T-helper 2 cell treated with Interferon-gamma antibody and Interleukin-4, amounts not matched to agents 5 μg/mL and 100 μg/mL, for 36 hours (primary cell): ENCODE results near the gene SLC8B1.

Experiments used
- DNase-seq: peaks from one replicate; pipeline ENCODE4 v3.0.0; 2021; ENCODE audit warnings: low spot score
- H3K27ac Mint-ChIP-seq: one replicate; pipeline ENCODE4 v1.8.0; 2021; ENCODE audit warnings: mild to moderate bottlenecking, mixed read lengths
- H3K27me3 Mint-ChIP-seq: one replicate; pipeline ENCODE4 v1.8.0; 2021; ENCODE audit warnings: low read depth, mixed read lengths
- H3K36me3 Mint-ChIP-seq: one replicate; pipeline ENCODE4 v1.8.0; 2021; ENCODE audit warnings: low read depth, mixed read lengths
- H3K4me1 Mint-ChIP-seq: one replicate; pipeline ENCODE4 v1.8.0; 2021; ENCODE audit warnings: low read depth, mixed read lengths
- H3K4me3 Mint-ChIP-seq: one replicate; pipeline ENCODE4 v1.8.0; 2022; ENCODE audit warnings: mild to moderate bottlenecking, moderate library complexity, mixed read lengths
- H3K9me3 Mint-ChIP-seq: one replicate; pipeline ENCODE4 v1.8.0; 2021; ENCODE audit warnings: mixed read lengths

Gene SLC8B1

DNA sequence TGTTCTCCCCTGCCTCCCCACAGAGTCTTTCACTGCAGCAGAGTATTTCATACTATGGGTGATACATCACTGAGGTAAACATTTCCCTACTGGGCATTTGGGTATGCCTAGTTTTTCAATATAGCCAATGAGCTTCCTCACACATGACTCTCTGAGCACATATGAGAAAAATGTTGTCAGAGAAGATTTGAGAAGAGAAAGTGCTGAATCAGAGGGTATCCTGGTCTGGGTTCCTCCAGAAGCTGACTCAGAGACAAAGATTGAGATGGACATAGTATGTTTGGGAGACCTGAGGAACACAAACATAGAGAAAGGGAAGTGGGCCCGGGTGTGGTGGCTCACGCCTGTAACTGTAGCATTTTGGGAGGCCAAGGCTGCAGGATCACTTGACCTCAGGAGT, 12.6 kb downstream of the SLC8B1 start:
- Mint-ChIP-seq H3K4me3 (no peak overlapping the region), H3K27me3 (no peaks in the 10 kb centered on the region), H3K36me3 (peaks cover 54% of the 10 kb centered on the region), H3K27ac (no peak overlapping the region), H3K9me3 (no peaks in the 10 kb centered on the region), H3K4me1 (peaks cover 5% of the 10 kb centered on the region)
- DNase-seq: no peak

DNA sequence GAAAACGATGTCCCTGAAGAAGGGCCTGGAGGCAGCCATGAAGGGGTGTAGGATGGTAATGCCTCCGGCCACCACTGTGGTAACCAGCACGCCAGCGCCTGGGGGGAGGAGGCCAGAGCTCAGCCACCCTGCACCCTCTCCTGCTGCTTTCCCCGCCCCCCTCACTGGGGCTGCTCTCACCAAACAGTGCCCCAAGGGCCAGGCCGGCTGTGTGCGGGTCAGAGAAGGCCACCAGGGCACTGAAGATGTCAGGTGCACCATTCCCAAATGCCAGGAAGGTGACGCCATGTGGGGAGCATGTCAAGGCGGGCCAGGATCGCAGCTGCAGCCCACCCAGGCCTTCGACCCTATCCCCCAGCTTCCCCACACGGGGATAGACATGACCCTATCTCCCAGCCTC, 14.5 kb downstream of the SLC8B1 start:
- no peaks in the 10 kb centered on the region for H3K27me3 Mint-ChIP-seq
- DNase-seq: no peak
- H3K4me1 Mint-ChIP-seq: peaks cover 5% of the 10 kb centered on the region
- no peak overlapping the region for H3K4me3 Mint-ChIP-seq
- H3K36me3 Mint-ChIP-seq: peaks cover 51% of the 10 kb centered on the region
- no peaks in the 10 kb centered on the region for H3K9me3 Mint-ChIP-seq
- no peak overlapping the region for H3K27ac Mint-ChIP-seq

DNA sequence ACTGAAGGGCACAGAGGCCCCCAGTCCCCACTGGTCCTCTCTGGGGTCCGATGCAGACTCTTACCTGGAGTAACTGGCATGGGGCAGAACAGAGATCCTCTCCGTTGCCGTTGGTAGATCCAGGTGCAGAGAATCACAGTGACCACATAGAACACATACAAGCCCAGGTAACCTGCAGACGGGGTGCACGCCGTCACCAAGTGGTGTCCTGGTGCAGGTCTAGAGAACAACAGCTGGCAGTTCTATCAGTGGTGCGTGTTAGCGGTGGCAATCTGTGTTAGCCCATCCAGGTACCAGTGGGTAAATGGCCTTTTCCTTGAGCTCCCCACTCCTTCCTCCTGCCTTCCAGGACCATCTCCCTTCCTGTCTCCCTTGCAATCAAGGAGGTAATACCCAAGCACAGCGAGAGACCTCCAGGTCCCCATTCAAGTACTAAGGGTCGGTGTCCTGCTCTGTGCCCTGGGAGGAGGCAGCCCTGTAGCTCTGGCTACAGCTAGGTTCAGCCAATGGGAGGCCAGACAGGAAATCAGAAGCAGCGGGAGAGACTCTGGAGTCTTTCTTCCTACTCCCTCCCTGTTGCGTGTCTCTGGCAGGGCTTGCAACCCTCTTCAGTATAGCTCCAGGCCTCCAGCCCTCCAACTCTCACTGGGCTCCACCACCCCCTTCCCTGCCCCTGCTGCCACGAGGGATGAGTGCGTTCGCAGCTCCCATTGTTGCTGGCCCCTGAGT, 15.8 kb downstream of the SLC8B1 start:
- DNase-seq: no peak
- peaks cover 5% of the 10 kb centered on the region for H3K4me1 Mint-ChIP-seq
- no peak overlapping the region for H3K27ac Mint-ChIP-seq
- no peaks in the 10 kb centered on the region for H3K27me3 Mint-ChIP-seq
- H3K9me3 Mint-ChIP-seq: no peaks in the 10 kb centered on the region
- no peak overlapping the region for H3K4me3 Mint-ChIP-seq
- H3K36me3 Mint-ChIP-seq: peaks cover 53% of the 10 kb centered on the region

DNA sequence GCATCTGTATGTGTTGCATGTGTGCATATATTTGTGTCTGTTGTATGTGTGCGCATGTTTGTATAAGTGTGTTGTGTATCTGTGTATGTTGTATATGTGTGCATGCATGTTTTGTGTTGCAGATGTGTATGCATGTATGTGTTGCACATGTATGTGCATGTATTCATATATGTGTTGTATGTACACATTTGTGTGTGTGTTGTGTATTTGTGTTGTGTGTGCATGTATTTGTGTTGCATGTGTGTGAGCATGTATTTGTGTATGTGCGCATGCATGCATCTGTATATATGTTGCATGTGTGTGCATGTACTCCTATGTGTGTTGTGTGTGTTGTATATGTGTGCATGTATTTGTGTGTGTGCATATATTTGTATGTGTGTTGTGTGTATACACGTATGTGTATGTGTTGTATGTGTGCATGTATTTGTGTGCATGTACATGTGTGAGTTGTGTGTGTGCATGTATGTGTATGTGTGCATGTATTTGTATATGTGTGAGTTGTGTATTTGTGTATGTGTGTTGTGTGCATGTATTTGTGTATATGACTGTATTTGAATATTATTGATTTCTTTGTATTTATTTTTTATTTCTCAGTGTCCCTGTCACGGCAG, 16.8 kb downstream of the SLC8B1 start:
- H3K36me3 Mint-ChIP-seq: peaks cover 54% of the 10 kb centered on the region
- no peak overlapping the region for H3K27ac Mint-ChIP-seq
- H3K4me3 Mint-ChIP-seq: no peak overlapping the region
- no peaks in the 10 kb centered on the region for H3K27me3 Mint-ChIP-seq
- no peak for DNase-seq
- no peaks in the 10 kb centered on the region for H3K9me3 Mint-ChIP-seq
- peaks cover 2% of the 10 kb centered on the region for H3K4me1 Mint-ChIP-seq

DNA sequence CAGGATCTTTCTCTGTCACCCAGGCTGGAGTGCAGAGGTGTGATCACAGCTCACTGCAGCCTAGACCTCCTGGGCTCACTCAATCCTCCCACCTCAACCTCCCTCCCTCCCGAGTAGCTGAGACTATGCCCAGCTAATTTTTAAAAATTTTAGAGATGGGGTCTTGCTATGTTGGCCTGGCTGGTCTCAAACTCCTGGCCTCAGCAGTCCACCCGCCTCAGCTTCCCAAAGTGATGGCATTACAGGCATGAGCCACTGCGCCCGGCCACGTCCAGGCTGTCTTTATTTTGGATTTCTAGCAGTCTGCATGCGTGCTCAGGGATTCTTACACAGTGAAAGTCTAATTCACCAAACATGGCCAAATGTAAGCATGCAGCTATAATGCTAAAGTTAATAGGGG, 17.8 kb downstream of the SLC8B1 start:
- no peaks in the 10 kb centered on the region for H3K9me3 Mint-ChIP-seq
- no peak overlapping the region for H3K27ac Mint-ChIP-seq
- H3K4me3 Mint-ChIP-seq: no peak overlapping the region
- H3K27me3 Mint-ChIP-seq: no peaks in the 10 kb centered on the region
- peaks cover 44% of the 10 kb centered on the region for H3K36me3 Mint-ChIP-seq
- DNase-seq: no peak
- no peaks in the 10 kb centered on the region for H3K4me1 Mint-ChIP-seq

DNA sequence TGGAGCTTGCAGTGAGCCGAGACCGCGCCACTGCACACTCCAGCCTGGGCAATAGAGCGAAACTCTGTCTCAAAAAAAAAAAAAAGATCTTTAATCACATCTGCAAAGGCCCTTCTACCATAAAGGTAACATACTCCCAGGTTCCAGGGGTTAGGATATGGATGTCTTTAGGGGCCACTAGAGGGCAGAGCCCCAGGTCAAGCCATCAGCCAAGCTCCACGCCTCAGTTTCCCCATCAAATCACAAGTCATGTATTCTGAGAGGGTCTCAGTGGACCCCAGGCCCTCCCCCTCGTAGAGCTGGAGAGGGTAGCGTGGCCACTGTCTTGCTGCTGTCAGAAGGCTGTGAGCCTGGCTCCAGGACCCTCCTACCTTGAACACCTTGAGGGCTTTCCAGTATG, 18.8 kb downstream of the SLC8B1 start:
- no peak overlapping the region for H3K4me3 Mint-ChIP-seq
- no peak overlapping the region for H3K27ac Mint-ChIP-seq
- no peaks in the 10 kb centered on the region for H3K9me3 Mint-ChIP-seq
- peaks cover 42% of the 10 kb centered on the region for H3K36me3 Mint-ChIP-seq
- DNase-seq: no peak
- no peaks in the 10 kb centered on the region for H3K27me3 Mint-ChIP-seq
- no peaks in the 10 kb centered on the region for H3K4me1 Mint-ChIP-seq

DNA sequence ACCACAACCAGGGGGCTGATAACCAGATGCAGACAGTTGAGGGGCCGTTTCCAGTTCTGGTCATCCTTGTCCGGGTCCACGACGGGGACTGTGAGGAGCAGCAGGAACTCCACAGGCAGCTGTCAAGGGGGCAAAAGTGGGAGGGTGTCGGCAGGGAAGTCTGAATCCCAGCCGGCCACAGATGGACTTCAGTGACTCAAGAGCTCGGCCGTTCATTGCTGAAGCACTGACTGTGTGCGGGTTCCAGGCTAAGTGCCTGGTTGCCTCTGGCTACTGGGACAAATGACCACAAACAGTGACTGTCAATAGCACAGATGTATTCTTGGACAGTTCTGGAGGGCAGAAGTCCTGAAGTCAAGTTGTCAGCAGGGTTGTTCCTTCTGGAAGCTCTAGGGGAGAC, 19.6 kb downstream of the SLC8B1 start:
- DNase-seq: no peak
- H3K27me3 Mint-ChIP-seq: no peaks in the 10 kb centered on the region
- H3K4me3 Mint-ChIP-seq: no peak overlapping the region
- H3K36me3 Mint-ChIP-seq: peaks cover 41% of the 10 kb centered on the region
- H3K4me1 Mint-ChIP-seq: no peaks in the 10 kb centered on the region
- no peaks in the 10 kb centered on the region for H3K9me3 Mint-ChIP-seq
- no peak overlapping the region for H3K27ac Mint-ChIP-seq

DNA sequence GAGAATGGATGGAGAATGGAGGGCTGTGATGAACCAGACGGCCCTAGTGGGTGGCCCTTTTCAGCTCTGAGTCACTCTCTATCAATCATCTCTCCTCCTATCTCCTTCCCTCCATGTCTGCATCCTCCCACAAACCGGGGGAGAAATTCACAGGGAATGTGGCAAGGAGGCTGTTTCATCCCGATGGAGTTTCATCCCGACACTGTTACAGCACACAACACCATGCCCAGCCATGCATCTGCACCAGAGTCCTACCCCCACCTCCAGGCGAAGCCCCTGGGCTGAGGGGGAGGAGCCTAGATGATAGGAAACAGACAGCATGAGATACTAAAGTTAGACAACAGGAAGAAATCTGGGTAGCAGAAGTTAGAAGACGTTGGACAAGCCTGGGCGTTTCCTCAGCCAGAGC, 20.8 kb downstream of the SLC8B1 start:
- no peaks in the 10 kb centered on the region for H3K27me3 Mint-ChIP-seq
- no peaks in the 10 kb centered on the region for H3K9me3 Mint-ChIP-seq
- no peak for DNase-seq
- no peak overlapping the region for H3K27ac Mint-ChIP-seq
- H3K36me3 Mint-ChIP-seq: peaks cover 34% of the 10 kb centered on the region
- H3K4me3 Mint-ChIP-seq: no peak overlapping the region
- H3K4me1 Mint-ChIP-seq: no peaks in the 10 kb centered on the region

DNA sequence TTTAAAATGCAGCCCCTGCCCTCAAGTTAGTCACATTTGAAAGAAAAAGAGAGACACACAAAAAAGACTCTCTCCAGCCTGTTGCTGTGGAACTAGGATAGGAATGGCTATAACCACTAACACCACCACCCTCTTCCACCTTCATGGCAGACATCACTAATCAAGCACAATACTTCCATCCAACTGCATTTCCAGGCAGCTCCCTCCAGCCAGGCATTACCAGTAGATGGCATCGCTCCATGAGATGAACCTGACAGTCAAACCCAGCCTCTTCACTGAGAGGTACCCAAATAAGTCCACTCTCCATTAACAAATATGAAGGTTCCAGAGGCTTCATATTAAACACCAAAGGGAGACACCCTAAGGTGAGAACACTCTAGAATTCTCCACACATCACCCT, 24.4 kb downstream of the SLC8B1 start:
- Mint-ChIP-seq H3K27ac (no peak overlapping the region), H3K27me3 (no peaks in the 10 kb centered on the region), H3K36me3 (peaks cover 26% of the 10 kb centered on the region), H3K4me1 (no peaks in the 10 kb centered on the region), H3K4me3 (no peak overlapping the region), H3K9me3 (no peaks in the 10 kb centered on the region)
- DNase-seq: no peak

DNA sequence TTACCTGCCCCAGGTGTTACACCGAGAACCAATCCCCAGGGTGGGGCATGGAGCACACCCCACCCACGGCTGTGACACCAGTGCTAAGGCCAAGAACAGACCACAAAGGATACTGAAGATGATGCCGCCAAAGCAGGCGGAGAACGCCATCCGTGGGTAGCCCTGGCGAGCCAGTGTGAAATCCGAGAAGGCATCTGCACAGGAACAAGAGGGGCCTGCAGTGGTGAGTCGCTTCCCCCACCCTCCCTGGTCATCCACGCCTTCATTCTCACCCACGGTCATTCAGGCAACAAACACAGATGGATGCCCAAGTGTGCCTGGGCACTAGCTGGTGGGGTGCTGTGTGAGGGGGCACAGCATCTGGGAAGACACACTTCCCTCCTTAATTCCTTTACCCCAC, 28.5 kb downstream of the SLC8B1 start:
- Mint-ChIP-seq H3K9me3 (no peaks in the 10 kb centered on the region), H3K4me3 (no peak overlapping the region), H3K27me3 (no peaks in the 10 kb centered on the region), H3K27ac (no peak overlapping the region), H3K4me1 (peaks cover 13% of the 10 kb centered on the region), H3K36me3 (peaks cover 30% of the 10 kb centered on the region)
- no peak for DNase-seq

DNA sequence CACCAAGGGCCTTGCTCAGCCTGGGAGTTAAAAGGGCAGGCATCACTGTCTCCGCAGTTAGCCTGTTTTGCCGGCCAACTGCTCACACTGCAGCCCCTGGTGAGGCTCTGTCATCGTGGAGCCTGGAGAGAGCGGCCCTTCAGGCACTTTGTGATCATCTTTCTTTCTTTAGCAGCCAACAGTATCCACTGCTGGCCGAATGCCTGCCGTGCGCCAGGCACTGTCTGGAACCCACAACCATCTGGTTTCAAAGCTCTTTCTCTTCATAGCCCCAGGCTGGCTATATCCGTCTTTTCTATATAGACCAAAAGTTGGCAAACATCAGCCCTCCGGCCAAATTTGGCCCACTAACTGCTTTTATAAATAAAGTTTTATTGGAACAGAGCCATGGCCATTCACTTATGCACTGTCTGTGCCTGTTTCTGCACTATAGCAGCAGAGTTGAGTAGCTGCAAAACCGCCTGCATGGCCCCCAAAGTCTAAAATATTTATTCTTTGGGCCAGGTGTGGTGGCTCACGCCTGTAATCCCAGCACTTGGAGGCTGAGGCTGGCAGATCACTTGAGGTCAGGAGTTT, 29.5 kb downstream of the SLC8B1 start:
- no peak overlapping the region for H3K4me3 Mint-ChIP-seq
- H3K27me3 Mint-ChIP-seq: no peaks in the 10 kb centered on the region
- H3K9me3 Mint-ChIP-seq: no peaks in the 10 kb centered on the region
- H3K27ac Mint-ChIP-seq: no peak overlapping the region
- peaks cover 23% of the 10 kb centered on the region for H3K36me3 Mint-ChIP-seq
- no peak for DNase-seq
- peaks cover 13% of the 10 kb centered on the region for H3K4me1 Mint-ChIP-seq

DNA sequence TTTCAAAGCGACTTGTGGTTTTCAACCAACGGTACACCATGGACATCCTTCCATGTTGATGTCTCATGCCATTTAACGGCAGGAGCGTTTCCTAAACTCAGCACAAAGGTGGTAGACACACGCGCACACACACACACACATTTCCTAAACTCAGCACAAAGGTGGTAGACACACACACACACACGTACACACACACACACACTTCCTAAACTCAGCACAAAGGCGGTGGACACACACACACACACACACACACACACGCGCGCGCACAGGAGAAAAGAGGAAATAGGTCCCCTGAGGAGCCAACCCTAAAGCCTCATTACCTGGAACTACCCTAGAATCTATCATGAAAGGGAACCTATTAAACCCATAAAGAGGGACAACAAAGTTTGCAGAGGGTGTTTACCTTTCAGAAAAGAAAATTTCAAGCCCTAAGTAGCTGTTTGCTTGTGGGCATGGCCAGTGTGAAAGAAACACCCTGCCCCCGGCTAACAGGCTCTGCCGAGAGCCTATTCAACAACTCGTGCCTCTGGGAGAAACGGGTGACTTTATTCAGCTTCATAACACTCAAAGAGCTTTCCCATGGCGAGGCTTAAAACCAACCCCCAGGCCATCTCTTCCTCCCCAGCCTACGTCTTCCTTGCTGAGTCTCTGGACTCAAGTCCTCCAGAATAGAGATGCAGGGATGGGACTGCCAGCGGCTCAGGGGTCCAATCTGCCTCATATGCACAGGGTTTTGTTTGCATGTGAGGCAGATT, 31.8 kb downstream of the SLC8B1 start:
- Mint-ChIP-seq H3K36me3 (peaks cover 22% of the 10 kb centered on the region), H3K9me3 (no peaks in the 10 kb centered on the region), H3K4me3 (peak overlapping the region; percentile 32), H3K27me3 (no peaks in the 10 kb centered on the region), H3K4me1 (peaks cover 13% of the 10 kb centered on the region), H3K27ac (peak overlapping the region; percentile 76)
- no peak for DNase-seq

DNA sequence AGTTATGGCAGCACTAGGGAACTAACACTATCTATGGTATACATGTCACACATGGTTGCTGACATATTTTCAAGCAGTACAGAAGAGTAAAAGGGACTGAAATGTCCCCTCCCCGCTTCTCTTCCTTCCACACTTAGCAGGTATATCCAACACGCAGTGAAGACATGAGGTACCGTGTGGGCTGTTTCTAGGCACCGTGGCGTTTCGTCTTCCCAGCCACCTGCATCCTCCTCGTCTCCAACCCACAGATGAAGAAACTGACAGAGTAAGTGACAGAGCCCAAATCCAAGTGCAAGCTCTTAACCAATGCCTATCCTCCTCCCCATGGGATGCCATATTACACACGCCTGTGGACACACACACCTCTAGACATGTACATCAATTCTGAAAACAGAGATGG, 32.4 kb downstream of the SLC8B1 start:
- H3K27ac Mint-ChIP-seq: peak overlapping the region; percentile 76
- H3K9me3 Mint-ChIP-seq: no peaks in the 10 kb centered on the region
- H3K27me3 Mint-ChIP-seq: no peaks in the 10 kb centered on the region
- H3K36me3 Mint-ChIP-seq: peaks cover 23% of the 10 kb centered on the region
- H3K4me1 Mint-ChIP-seq: peaks cover 13% of the 10 kb centered on the region
- peak overlapping the region; percentile 32 for H3K4me3 Mint-ChIP-seq
- DNase-seq: no peak

DNA sequence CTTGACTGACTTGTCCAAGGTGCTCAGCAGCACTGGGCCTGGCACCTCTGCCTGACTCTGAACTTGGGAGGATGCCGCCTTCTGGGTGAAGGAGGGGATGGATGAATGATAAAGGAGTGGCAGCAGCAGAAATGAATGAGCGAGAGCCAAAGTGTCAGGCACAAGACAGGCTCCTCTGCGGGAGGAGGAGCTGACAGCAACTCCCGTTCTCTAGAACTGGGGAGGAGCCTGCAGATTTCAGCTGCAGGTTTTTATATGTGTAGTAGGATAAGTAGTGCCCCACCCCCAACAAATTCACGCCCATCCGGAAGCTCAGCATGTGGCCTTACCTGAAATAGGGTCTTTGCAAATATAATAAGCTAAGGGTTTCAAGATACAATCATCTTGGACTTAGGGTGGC, 33.1 kb downstream of the SLC8B1 start:
- H3K4me3 Mint-ChIP-seq: no peak overlapping the region
- no peaks in the 10 kb centered on the region for H3K27me3 Mint-ChIP-seq
- no peak for DNase-seq
- H3K36me3 Mint-ChIP-seq: peaks cover 22% of the 10 kb centered on the region
- no peak overlapping the region for H3K27ac Mint-ChIP-seq
- no peaks in the 10 kb centered on the region for H3K9me3 Mint-ChIP-seq
- peaks cover 13% of the 10 kb centered on the region for H3K4me1 Mint-ChIP-seq
